ENCODE data around the gene CAMKMT. TPM values are rescaled to one million over a fixed set of nuclear protein-coding genes. Genes with fewer than 3 reads are reported as not detected.

Gene CAMKMT
- 10 to 100 TPM; 12.1 to 14.1 TPM for total RNA-seq

- POLR2A ChIA-PET = interaction anchor here (0.7 to 3.1 kb wide), 23 partner anchors 8 to 574 kb away, joined by 3 to 20 read pairs (median 3); partner anchors contain the start of genes LRPPRC and PPM1B
Measured at GRCh38 chr2:44361330-44362206, at the start of gene CAMKMT, which contains the start of gene PREPL. Gene CAMKMT (plus strand): TSS chr2:44361947. Gene PREPL (minus strand): TSS chr2:44361494. CDS start chr2:44346342, 15,152 bp downstream.

GRCh38 chr2:44314362-44314761 lies 47.4 kb upstream of the CAMKMT start:
- no peak for TF ChIP-seq CTCF (IDR thresholded peaks at IDR 0.05)
- intact Hi-C loops (cut with micrococcal nuclease) = no loop called here
- Mint-ChIP-seq H3K27me3 (no peaks in the 10 kb centered on the region), H3K27ac (no peak overlapping the region), H3K4me1 (ENCODE audit: low read depth) (no peaks in the 10 kb centered on the region), H3K9me3 (peaks cover 21% of the 10 kb centered on the region), H3K4me3 (no peak overlapping the region), H3K36me3 (ENCODE audit: low read depth) (peaks cover 68% of the 10 kb centered on the region)
- ATAC-seq (no peak), DNase-seq (no peak)
- CTCF ChIA-PET = no interaction called here
- POLR2A ChIA-PET = no interaction called here

More at GRCh38 chr2:44361330-44362206, at the start of gene CAMKMT, which contains the start of gene PREPL:
- Mint-ChIP-seq H3K4me3 (peak within 1 kb of the TSS; percentile 89), H3K27ac (peak within 1 kb of the TSS; percentile 100), H3K27me3 (no peaks in the 10 kb centered on the region), H3K9me3 (no peaks in the 10 kb centered on the region), H3K4me1 (ENCODE audit: low read depth) (peaks cover 50% of the 10 kb centered on the region), H3K36me3 (ENCODE audit: low read depth) (peaks cover 7% of the 10 kb centered on the region)
- ATAC-seq (peak; percentile 92), DNase-seq (peak; percentile 98)
- intact Hi-C loops (cut with micrococcal nuclease) = loop anchor here (5.0 to 10.0 kb wide), 2 partner anchors 194 to 277 kb away; partner anchors contain the start of gene PPM1B
- CTCF ChIA-PET = interaction anchor here (0.7 to 3.1 kb wide), 10 partner anchors 12 to 283 kb away, joined by 3 to 13 read pairs (median 4); no protein-coding TSS in a partner anchor
- TF ChIP-seq CTCF (IDR thresholded peaks at IDR 0.05) = no peak

GRCh38 chr2:44315945-44316344 lies 45.8 kb upstream of the CAMKMT start:
- TF ChIP-seq CTCF (IDR thresholded peaks at IDR 0.05) = no peak
- Mint-ChIP-seq H3K4me3 (no peak overlapping the region), H3K27ac (no peak overlapping the region), H3K27me3 (no peaks in the 10 kb centered on the region), H3K36me3 (ENCODE audit: low read depth) (peaks cover 67% of the 10 kb centered on the region), H3K4me1 (ENCODE audit: low read depth) (no peaks in the 10 kb centered on the region), H3K9me3 (peaks cover 14% of the 10 kb centered on the region)
- DNase-seq (no peak), ATAC-seq (no peak)
- intact Hi-C loops (cut with micrococcal nuclease) = no loop called here
- POLR2A ChIA-PET = no interaction called here
- CTCF ChIA-PET = no interaction called here

- ChIA-PET CTCF (interaction anchor here (0.8 to 1.1 kb wide), 2 partner anchors 20 to 30 kb away, joined by 3 to 4 read pairs; no protein-coding TSS in a partner anchor), POLR2A (interaction anchor here (0.7 kb wide), 1 partner anchor 313 kb away, joined by 3 read pairs; no protein-coding TSS in a partner anchor)
- DNase-seq (no peak), ATAC-seq (no peak)
- intact Hi-C loops (cut with micrococcal nuclease) = no loop called here
- Mint-ChIP-seq H3K36me3 (ENCODE audit: low read depth) (peaks cover 53% of the 10 kb centered on the region), H3K4me1 (ENCODE audit: low read depth) (no peaks in the 10 kb centered on the region), H3K27me3 (no peaks in the 10 kb centered on the region), H3K4me3 (no peak overlapping the region), H3K9me3 (no peaks in the 10 kb centered on the region), H3K27ac (no peak overlapping the region)
- TF ChIP-seq CTCF (IDR thresholded peaks at IDR 0.05) = no peak
Measured at GRCh38 chr2:44320832-44321231, 40.9 kb upstream of the CAMKMT start.

DNA sequence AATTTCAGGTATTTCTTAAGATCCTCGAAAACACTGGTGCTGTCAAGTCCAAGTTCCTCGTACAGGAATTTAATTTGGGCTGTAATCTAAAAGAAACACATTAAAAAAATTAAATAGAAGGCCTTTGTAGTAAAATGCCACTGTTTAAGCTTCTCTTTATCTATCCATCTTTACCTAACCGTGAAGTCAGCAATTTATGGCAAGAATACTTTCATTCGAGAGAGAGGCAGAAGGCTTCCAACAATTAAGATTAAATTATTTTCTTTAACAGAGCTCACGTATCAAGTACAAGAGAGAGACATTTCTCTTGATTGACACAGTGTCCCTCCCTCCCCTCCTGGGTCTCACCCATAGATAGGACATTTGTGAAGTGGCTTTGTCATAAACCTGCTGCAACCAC lies 40.4 kb upstream of the CAMKMT start:
- no peak for TF ChIP-seq CTCF (IDR thresholded peaks at IDR 0.05)
- H3K36me3 Mint-ChIP-seq (ENCODE audit: low read depth) = peaks cover 48% of the 10 kb centered on the region

More for the DNA sequence above, 40.4 kb upstream of the CAMKMT start:
- Mint-ChIP-seq H3K27me3 (no peaks in the 10 kb centered on the region), H3K27ac (no peak overlapping the region), H3K9me3 (no peaks in the 10 kb centered on the region), H3K4me1 (ENCODE audit: low read depth) (no peaks in the 10 kb centered on the region), H3K4me3 (no peak overlapping the region)
- ATAC-seq (no peak), DNase-seq (no peak)
- ChIA-PET CTCF (interaction anchor here (0.8 kb wide), 1 partner anchor 30 kb away, joined by 4 read pairs; no protein-coding TSS in a partner anchor), POLR2A (interaction anchor here (0.7 kb wide), 1 partner anchor 313 kb away, joined by 3 read pairs; no protein-coding TSS in a partner anchor)
- intact Hi-C loops (cut with micrococcal nuclease) = no loop called here

Measured in activated CD8-positive, alpha-beta T cell treated with anti-CD3 and anti-CD28 coated beads for 36 hours (primary cell).